ENCODE results near the gene MMRN2. TPM values are rescaled to one million over a fixed set of nuclear protein-coding genes. Genes with fewer than 3 reads are reported as not detected.

MMRN2 gene
- total and polyA plus RNA-seq, 2 of the 8 experiments (the other 6 are each of a cell fraction or from before 2014, with no cell fraction given) = 1.2 TPM

DNA sequence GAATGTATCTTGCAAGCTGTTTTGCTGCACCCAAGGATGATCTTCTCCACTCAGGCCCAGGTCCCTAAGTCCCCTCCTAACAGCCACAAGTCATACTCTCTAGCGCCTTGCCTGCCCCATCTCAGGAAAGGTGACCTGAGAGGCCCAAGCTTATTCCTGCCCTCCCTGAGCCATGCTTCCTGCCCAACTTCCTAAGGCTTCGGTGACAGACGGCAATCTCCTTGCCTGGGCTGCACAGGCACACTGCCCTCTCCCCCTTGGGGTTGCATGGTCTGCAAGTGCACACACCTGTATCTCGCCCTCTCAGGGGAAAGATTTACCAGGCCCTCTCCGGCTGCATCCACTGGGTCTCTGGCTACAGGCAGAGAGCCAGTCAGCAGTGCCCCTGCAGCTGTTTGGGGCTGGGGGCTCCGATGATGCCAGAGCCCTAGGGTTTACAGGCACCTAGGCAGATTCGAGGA is 10.1 kb upstream of the MMRN2 start (continued):
- no peak for TF ChIP-seq ATF2 (IDR thresholded peaks at IDR 0.05; ENCODE audit: low read length)
- TF ChIP-seq POLR2A (IDR thresholded peaks at IDR 0.05; ENCODE audit: control extremely low read depth in 1 of 2, low read depth in 2 of 2, low read length in 2 of 2) = no peak
- no peak for TF ChIP-seq TEAD4 (IDR thresholded peaks at IDR 0.05; ENCODE audit: low read depth, low read length)
- TF ChIP-seq JUND (IDR thresholded peaks at IDR 0.05; ENCODE audit: low read length) = no peak
- no peak for TF ChIP-seq TCF12 (IDR thresholded peaks at IDR 0.05; ENCODE audit: low read depth, low read length)
- TF ChIP-seq, protein P1, sequence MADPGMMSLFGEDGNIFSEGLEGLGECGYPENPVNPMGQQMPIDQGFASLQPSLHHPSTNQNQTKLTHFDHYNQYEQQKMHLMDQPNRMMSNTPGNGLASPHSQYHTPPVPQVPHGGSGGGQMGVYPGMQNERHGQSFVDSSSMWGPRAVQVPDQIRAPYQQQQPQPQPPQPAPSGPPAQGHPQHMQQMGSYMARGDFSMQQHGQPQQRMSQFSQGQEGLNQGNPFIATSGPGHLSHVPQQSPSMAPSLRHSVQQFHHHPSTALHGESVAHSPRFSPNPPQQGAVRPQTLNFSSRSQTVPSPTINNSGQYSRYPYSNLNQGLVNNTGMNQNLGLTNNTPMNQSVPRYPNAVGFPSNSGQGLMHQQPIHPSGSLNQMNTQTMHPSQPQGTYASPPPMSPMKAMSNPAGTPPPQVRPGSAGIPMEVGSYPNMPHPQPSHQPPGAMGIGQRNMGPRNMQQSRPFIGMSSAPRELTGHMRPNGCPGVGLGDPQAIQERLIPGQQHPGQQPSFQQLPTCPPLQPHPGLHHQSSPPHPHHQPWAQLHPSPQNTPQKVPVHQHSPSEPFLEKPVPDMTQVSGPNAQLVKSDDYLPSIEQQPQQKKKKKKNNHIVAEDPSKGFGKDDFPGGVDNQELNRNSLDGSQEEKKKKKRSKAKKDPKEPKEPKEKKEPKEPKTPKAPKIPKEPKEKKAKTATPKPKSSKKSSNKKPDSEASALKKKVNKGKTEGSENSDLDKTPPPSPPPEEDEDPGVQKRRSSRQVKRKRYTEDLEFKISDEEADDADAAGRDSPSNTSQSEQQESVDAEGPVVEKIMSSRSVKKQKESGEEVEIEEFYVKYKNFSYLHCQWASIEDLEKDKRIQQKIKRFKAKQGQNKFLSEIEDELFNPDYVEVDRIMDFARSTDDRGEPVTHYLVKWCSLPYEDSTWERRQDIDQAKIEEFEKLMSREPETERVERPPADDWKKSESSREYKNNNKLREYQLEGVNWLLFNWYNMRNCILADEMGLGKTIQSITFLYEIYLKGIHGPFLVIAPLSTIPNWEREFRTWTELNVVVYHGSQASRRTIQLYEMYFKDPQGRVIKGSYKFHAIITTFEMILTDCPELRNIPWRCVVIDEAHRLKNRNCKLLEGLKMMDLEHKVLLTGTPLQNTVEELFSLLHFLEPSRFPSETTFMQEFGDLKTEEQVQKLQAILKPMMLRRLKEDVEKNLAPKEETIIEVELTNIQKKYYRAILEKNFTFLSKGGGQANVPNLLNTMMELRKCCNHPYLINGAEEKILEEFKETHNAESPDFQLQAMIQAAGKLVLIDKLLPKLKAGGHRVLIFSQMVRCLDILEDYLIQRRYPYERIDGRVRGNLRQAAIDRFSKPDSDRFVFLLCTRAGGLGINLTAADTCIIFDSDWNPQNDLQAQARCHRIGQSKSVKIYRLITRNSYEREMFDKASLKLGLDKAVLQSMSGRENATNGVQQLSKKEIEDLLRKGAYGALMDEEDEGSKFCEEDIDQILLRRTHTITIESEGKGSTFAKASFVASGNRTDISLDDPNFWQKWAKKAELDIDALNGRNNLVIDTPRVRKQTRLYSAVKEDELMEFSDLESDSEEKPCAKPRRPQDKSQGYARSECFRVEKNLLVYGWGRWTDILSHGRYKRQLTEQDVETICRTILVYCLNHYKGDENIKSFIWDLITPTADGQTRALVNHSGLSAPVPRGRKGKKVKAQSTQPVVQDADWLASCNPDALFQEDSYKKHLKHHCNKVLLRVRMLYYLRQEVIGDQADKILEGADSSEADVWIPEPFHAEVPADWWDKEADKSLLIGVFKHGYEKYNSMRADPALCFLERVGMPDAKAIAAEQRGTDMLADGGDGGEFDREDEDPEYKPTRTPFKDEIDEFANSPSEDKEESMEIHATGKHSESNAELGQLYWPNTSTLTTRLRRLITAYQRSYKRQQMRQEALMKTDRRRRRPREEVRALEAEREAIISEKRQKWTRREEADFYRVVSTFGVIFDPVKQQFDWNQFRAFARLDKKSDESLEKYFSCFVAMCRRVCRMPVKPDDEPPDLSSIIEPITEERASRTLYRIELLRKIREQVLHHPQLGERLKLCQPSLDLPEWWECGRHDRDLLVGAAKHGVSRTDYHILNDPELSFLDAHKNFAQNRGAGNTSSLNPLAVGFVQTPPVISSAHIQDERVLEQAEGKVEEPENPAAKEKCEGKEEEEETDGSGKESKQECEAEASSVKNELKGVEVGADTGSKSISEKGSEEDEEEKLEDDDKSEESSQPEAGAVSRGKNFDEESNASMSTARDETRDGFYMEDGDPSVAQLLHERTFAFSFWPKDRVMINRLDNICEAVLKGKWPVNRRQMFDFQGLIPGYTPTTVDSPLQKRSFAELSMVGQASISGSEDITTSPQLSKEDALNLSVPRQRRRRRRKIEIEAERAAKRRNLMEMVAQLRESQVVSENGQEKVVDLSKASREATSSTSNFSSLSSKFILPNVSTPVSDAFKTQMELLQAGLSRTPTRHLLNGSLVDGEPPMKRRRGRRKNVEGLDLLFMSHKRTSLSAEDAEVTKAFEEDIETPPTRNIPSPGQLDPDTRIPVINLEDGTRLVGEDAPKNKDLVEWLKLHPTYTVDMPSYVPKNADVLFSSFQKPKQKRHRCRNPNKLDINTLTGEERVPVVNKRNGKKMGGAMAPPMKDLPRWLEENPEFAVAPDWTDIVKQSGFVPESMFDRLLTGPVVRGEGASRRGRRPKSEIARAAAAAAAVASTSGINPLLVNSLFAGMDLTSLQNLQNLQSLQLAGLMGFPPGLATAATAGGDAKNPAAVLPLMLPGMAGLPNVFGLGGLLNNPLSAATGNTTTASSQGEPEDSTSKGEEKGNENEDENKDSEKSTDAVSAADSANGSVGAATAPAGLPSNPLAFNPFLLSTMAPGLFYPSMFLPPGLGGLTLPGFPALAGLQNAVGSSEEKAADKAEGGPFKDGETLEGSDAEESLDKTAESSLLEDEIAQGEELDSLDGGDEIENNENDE (IDR thresholded peaks at IDR 0.05; ENCODE audit: insufficient replicate concordance, low read length) = no peak
- TF ChIP-seq ASH2L (IDR thresholded peaks at IDR 0.05; ENCODE audit: low read length) = no peak
- TF ChIP-seq SAP30 (IDR thresholded peaks at IDR 0.05; ENCODE audit: insufficient read depth, insufficient replicate concordance, low read length) = no peak
